Stomach (tissue), 9 donors: ENCODE data around the gene APOM. TPM values are rescaled to one million over a fixed set of nuclear protein-coding genes. Genes with fewer than 3 reads are reported as not detected.

Experiments
- DNase-seq, 2 donors: peaks; one replicate each; pipeline versions ENCODE4 v3.0.0 to v3.0.0-alpha.2; 2013 to 2019
- H3K27ac ChIP-seq, 5 donors: fragments of 200-600 bp in 4 of 5; sonication (generic) in 4 of 5; one replicate each; pipeline ENCODE4 v1.5.1; 2013 to 2019; ENCODE audit warnings: mild to moderate bottlenecking in 1 of 5, moderate library complexity in 1 of 5
- H3K27me3 ChIP-seq, 3 donors: fragments of 200-600 bp; sonication (generic); one replicate each; pipeline ENCODE4 v1.5.1; 2017 to 2019; ENCODE audit warnings: mixed run types in 1 of 3
- H3K36me3 ChIP-seq, 4 donors: fragments of 200-600 bp; sonication (generic); 1 replicate in 3 of 4; 2 replicates in 1 of 4; pipeline ENCODE4 v1.5.1; 2016 to 2019
- H3K4me1 ChIP-seq, 4 donors: fragments of 200-600 bp; sonication (generic); one replicate each; pipeline ENCODE4 v1.5.1; 2016 to 2019
- H3K4me3 ChIP-seq, 4 donors: fragments of 200-600 bp; sonication (generic) in 3 of 4; one replicate each; pipeline ENCODE4 v1.5.1; 2016 to 2019; ENCODE audit warnings: mild to moderate bottlenecking in 1 of 4
- H3K9me3 ChIP-seq, 4 donors: fragments of 200-600 bp; sonication (generic); one replicate each; pipeline ENCODE4 v1.5.1; 2016 to 2019
- CTCF ChIP-seq, 7 experiments: fragments of 450-650 bp in 4 of 7; fragments of 200-600 bp in 3 of 7; sonication (generic) in 3 of 7; IDR thresholded peaks; one replicate each; pipeline ENCODE4 v1.5.1; 2016 to 2019; ENCODE audit warnings: antibody characterized with exemption in 7 of 7, control low read depth in 2 of 7, mild to moderate bottlenecking in 1 of 7
- EP300 ChIP-seq: sonication (generic); formaldehyde crosslinking; IDR thresholded peaks from one replicate; pipeline ENCODE4 v1.6.1; 2017; ENCODE audit warnings: antibody characterized with exemption
- POLR2A ChIP-seq, 4 donors: fragments of 450-650 bp; IDR thresholded peaks; one replicate each; pipeline ENCODE4 v1.6.1; 2016; ENCODE audit warnings: antibody characterized with exemption in 4 of 4, control low read depth in 2 of 4, mild to moderate bottlenecking in 1 of 4, moderate library complexity in 1 of 4
- POLR2AphosphoS5 ChIP-seq, 3 donors: sonication (generic); formaldehyde crosslinking; IDR thresholded peaks; one replicate each; pipeline ENCODE4 v1.6.1; 2016; ENCODE audit warnings: antibody characterized with exemption in 3 of 3
- WGBS, 5 donors: extraction: QIAGEN DNeasy Blood & Tissue Kit in 3 of 5; methylation state at CpG; one replicate each; pipeline versions ENCODE4 v1.1.5 to v1.1.7; 2013 to 2018; 5-methylcytosine and 5-hydroxymethylcytosine counted together
- intact Hi-C: fragments of 100-400 bp; cut with DNase I; formaldehyde crosslinking; loops from one replicate; pipeline ENCODE4 v1.15.1; 2023; ENCODE audit warnings: low total_unique reads
- polyA plus RNA-seq, 3 donors: library from polyadenylated mRNA; stranded (reverse); fragments of 200-250 nt; gene quantifications; one replicate each; pipeline ENCODE4 v1.2.3, GENCODE V29; 2013
- total RNA-seq, 5 donors: library from RNA; depleted of rRNA; stranded (reverse); fragments of >200 nt; gene quantifications; one replicate each; pipeline versions ENCODE4 v1.1.0 to v1.2.3, GENCODE V29; 2014 to 2016
- donor health status: healthy with polysubstance abuse.
- donor health status: Bipolar disorder and iron deficiency.
- donor health status: healthy.

Gene APOM
- total and polyA plus RNA-seq, 8 donors: 1.3 to 14.2 (median 6.4) TPM; not detected in 3

GRCh38 chr6:31692886-31693285, 37.2 kb downstream of the APOM start:
- Histone ChIP-seq H3K4me1 (peaks cover 4 to 20% (median 12%) of the 10 kb centered on the region in 4 donors), H3K27ac (no peak overlapping the region), H3K36me3 (peaks cover 80 to 100% (median 100%) of the 10 kb centered on the region in 4 donors), H3K4me3 (no peak overlapping the region), H3K9me3 (no peaks in the 10 kb centered on the region), H3K27me3 (no peaks in the 10 kb centered on the region)
- intact Hi-C loops: no loop called here
- no peak for DNase-seq
- TF ChIP-seq EP300 (no peak), POLR2AphosphoS5 (IDR thresholded peaks at IDR 0.05) (no peak), CTCF (IDR thresholded peaks at IDR 0.05) (no peak), POLR2A (IDR thresholded peaks at IDR 0.05) (no peak)
- 87 to 91% (median 89%) methylated on average over 9 of the region's 9 CpGs for WGBS, 5 donors

DNA sequence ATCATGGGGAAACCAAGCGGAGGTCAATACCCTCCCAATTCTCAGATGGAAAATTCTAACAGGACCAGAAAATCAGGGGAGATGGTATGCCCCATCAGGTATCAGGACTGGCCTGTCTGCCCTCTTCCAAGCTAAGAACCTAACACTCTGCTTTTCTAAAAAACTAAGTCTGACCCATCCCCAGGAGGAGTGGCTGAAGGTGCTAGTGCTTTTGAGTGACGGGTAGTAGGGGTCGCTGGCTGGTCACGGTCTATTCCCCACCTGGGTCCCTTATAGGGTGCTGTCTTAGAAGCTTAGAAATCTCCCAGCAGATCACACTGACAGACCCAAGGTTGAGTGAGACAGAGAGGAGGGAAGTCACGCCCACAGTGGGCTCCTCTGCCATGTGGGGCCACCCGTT, 37.8 kb downstream of the APOM start:
- TF ChIP-seq EP300: no peak
- TF ChIP-seq POLR2AphosphoS5 (IDR thresholded peaks at IDR 0.05): no peak
- TF ChIP-seq POLR2A (IDR thresholded peaks at IDR 0.05): no peak
- no peak for TF ChIP-seq CTCF (IDR thresholded peaks at IDR 0.05)
- peaks cover 74 to 100% (median 97%) of the 10 kb centered on the region in 4 donors for H3K36me3 ChIP-seq
- H3K27ac ChIP-seq: no peak overlapping the region
- no peaks in the 10 kb centered on the region for H3K27me3 ChIP-seq
- H3K4me1 ChIP-seq: peaks cover 4 to 22% (median 12%) of the 10 kb centered on the region in 4 donors
- intact Hi-C loops: no loop called here
- no peaks in the 10 kb centered on the region for H3K9me3 ChIP-seq
- no peak for DNase-seq
- H3K4me3 ChIP-seq: no peak overlapping the region
- WGBS, 5 donors: 80 to 100% (median 92%) methylated on average over 4 to 6 of the region's 6 CpGs

DNA sequence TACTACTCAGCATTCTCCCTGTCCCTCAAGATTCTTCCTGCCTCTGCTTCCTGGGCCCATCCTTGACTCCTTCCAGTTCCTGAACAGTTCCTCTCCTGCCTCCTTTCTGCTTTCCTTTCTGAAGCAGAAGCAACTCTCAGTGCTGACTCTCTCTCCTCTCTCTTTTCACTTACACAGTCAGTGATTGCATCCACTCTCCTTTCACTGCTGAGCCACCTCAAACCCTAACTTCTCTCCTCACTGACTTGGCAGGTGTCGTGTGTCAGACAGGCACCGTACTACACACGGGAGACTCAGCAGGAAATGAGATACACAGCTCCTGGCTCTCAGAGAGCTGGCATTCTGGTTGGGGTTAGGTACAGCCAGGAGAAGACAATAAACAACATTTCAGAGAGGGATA, 41.9 kb downstream of the APOM start:
- H3K4me3 ChIP-seq: no peak overlapping the region
- peaks cover 11 to 36% (median 20%) of the 10 kb centered on the region in 4 donors for H3K4me1 ChIP-seq
- no peaks in the 10 kb centered on the region for H3K27me3 ChIP-seq
- no peak for DNase-seq
- TF ChIP-seq CTCF (IDR thresholded peaks at IDR 0.05): no peak
- no peak for TF ChIP-seq POLR2A (IDR thresholded peaks at IDR 0.05)
- TF ChIP-seq POLR2AphosphoS5 (IDR thresholded peaks at IDR 0.05): no peak
- TF ChIP-seq EP300: no peak
- no peak overlapping the region for H3K27ac ChIP-seq
- H3K36me3 ChIP-seq: peaks cover 42 to 85% (median 80%) of the 10 kb centered on the region in 4 donors
- intact Hi-C loops: no loop called here
- H3K9me3 ChIP-seq: no peaks in the 10 kb centered on the region
- 35 to 45% (median 39%) methylated on average over 3 of the region's 3 CpGs for WGBS, 5 donors

DNA sequence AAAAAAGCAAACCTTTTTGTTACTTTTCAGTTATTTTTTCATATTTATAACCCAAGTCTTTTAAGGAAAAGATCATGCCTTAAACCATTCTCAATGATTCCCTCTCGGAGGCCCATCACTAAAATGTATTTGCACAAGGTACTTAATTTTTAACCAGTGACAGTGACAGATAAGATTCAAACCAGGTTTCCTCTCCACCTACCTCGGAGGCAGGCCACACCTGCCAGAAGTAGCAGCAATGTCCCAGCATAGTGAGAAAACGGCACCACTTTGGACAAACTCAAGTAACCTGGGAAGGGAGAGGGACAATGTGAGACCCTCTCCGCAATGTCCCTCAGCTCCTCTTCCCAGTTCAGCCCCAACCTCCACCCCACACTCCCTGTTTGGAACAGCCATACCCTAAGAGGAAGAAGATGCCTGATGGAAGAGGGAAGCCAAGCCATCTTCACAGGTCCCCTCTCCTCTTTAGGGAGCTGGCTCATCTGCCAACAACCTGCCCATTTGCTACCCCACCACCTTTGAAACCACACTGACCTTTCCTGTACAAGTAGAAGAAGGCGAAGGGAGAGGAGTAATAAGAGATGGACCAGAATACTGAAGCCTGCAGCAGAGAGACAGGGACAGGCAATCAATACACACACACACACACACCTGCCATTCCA, 45.2 kb downstream of the APOM start:
- TF ChIP-seq POLR2AphosphoS5 (IDR thresholded peaks at IDR 0.05) (no peak), POLR2A (IDR thresholded peaks at IDR 0.05) (no peak), CTCF (IDR thresholded peaks at IDR 0.05) (no peak), EP300 (no peak)
- peaks cover 15 to 52% (median 46%) of the 10 kb centered on the region in 4 donors for H3K36me3 ChIP-seq
- H3K27me3 ChIP-seq: no peaks in the 10 kb centered on the region
- H3K9me3 ChIP-seq: no peaks in the 10 kb centered on the region
- DNase-seq: no peak
- intact Hi-C loops: no loop called here
- 61 to 82% (median 70%) methylated on average over 5 of the region's 5 CpGs for WGBS, 5 donors
- peaks cover 11 to 44% (median 26%) of the 10 kb centered on the region in 4 donors for H3K4me1 ChIP-seq
- H3K4me3 ChIP-seq: peak overlapping the region in 2 of 4 donors; percentile 63 to 83
- peak overlapping the region in 1 of 5 donors; percentile 51 for H3K27ac ChIP-seq
